HCT116 (cell line): ENCODE results near the gene USP2.

ENCODE experiments used
- CEBPB ChIP-seq: IDR thresholded peaks from 2 replicates; pipeline ENCODE4 v1.6.1; 2012; ENCODE audit warnings: low read depth
- CTCF ChIP-seq, 3 experiments: fragments of 200-600 bp in 1 of 3; sonication (generic) in 1 of 3; IDR thresholded peaks in 2 of 3; conservative IDR thresholded peaks in 1 of 3; 2 replicates each; pipeline ENCODE4 v1.5.1; 2012 to 2017; ENCODE audit warnings: low read depth in 2 of 3, low read length in 2 of 3, antibody characterized with exemption in 1 of 3, borderline replicate concordance in 1 of 3, control low read depth in 1 of 3, mild to moderate bottlenecking in 1 of 3, mixed read lengths in 1 of 3, mixed run types in 1 of 3, moderate library complexity in 1 of 3; ENCODE audit not compliant: insufficient read depth in 1 of 3
- EZH2 ChIP-seq: fragments of 200-600 bp; sonication (generic); IDR thresholded peaks from 2 replicates; pipeline ENCODE4 v1.6.1; 2017; ENCODE audit warnings: antibody characterized with exemption, mixed run types
- EZH2phosphoT487 ChIP-seq: fragments of 200-600 bp; IDR thresholded peaks from 2 replicates; pipeline ENCODE4 v1.6.1; 2018; ENCODE audit warnings: antibody characterized with exemption, borderline replicate concordance
- MAX ChIP-seq: IDR thresholded peaks from 2 replicates; pipeline ENCODE4 v1.6.1; 2012
- POLR2A ChIP-seq: IDR thresholded peaks from 2 replicates; pipeline ENCODE4 v1.7.0; 2011; ENCODE audit warnings: borderline replicate concordance; ENCODE audit not compliant: insufficient read depth, insufficient read length; ENCODE audit errors: extremely low read depth
- POLR2AphosphoS5 ChIP-seq: IDR thresholded peaks from 2 replicates; pipeline ENCODE4 v1.6.1; 2011; ENCODE audit warnings: mild to moderate bottlenecking, low read depth, low read length, moderate library complexity
- REST ChIP-seq: IDR thresholded peaks from 2 replicates; pipeline ENCODE4 v1.6.1; 2012; ENCODE audit warnings: low read depth
- SP1 ChIP-seq: IDR thresholded peaks from 2 replicates; pipeline ENCODE4 v1.6.1; 2012; ENCODE audit warnings: low read depth
- YY1 ChIP-seq: IDR thresholded peaks from 2 replicates; pipeline ENCODE4 v1.6.1; 2011; ENCODE audit warnings: low read length, low read depth, moderate library complexity, mild to moderate bottlenecking; ENCODE audit not compliant: insufficient replicate concordance; ENCODE audit errors: extremely low read depth
- ZBTB33 ChIP-seq: IDR thresholded peaks from 2 replicates; pipeline ENCODE4 v1.6.1; 2011; ENCODE audit warnings: mild to moderate bottlenecking, low read length, moderate library complexity; ENCODE audit not compliant: insufficient replicate concordance; ENCODE audit errors: extremely low read depth
- ZNF274 ChIP-seq: fragments of 200-500 bp; sonication (Bioruptor generic); IDR thresholded peaks from 2 replicates; pipeline ENCODE4 v1.6.1; 2014; ENCODE audit warnings: mild to moderate bottlenecking, low read depth, low read length, inconsistent platforms

- TF ChIP-seq POLR2A, result no peak
- TF ChIP-seq EZH2phosphoT487, result no peak
- no peak for TF ChIP-seq EZH2
- TF ChIP-seq ZBTB33, result no peak
- no peak for TF ChIP-seq POLR2AphosphoS5
- TF ChIP-seq CTCF (IDR thresholded peaks at IDR 0.05 in 2 of 3, conservative IDR thresholded peaks at IDR 0.05 in 1 of 3; ENCODE audit: borderline replicate concordance in 1 of 3, insufficient read depth in 1 of 3, low read depth in 2 of 3, low read length in 2 of 3), result no peak
- TF ChIP-seq SP1, result no peak
- TF ChIP-seq ZNF274, result no peak
- TF ChIP-seq REST, result no peak
- TF ChIP-seq MAX, result no peak
- no peak for TF ChIP-seq YY1
- TF ChIP-seq CEBPB, result no peak
Measured at GRCh38 chr11:119378851-119379465, 2.5 kb downstream of the USP2 start.
